Ascending aorta (tissue), 2 donors: ENCODE results near the gene PHTF1. TPM values are rescaled to one million over a fixed set of nuclear protein-coding genes. Genes with fewer than 3 reads are reported as not detected.

Experiments
- DNase-seq, 2 donors: peaks; one replicate each; pipeline ENCODE4 v3.0.0-alpha.2; 2019; ENCODE audit warnings: low spot score in 2 of 2
- H3K27ac ChIP-seq, 2 donors: fragments of 200-600 bp; sonication (generic); one replicate each; pipeline ENCODE4 v1.5.1; 2016 to 2017; ENCODE audit warnings: mild to moderate bottlenecking in 1 of 2
- H3K27me3 ChIP-seq: fragments of 200-600 bp; sonication (generic); one replicate; pipeline ENCODE4 v1.5.1; 2017
- H3K36me3 ChIP-seq, 2 donors: fragments of 200-600 bp; sonication (generic); one replicate each; pipeline ENCODE4 v1.5.1; 2016
- H3K4me1 ChIP-seq, 2 donors: fragments of 200-600 bp; sonication (generic); one replicate each; pipeline ENCODE4 v1.5.1; 2016 to 2017; ENCODE audit warnings: mild to moderate bottlenecking in 1 of 2
- H3K4me3 ChIP-seq, 2 donors: fragments of 200-600 bp; sonication (generic); one replicate each; pipeline ENCODE4 v1.5.1; 2016 to 2017; ENCODE audit warnings: mild to moderate bottlenecking in 1 of 2
- H3K9me3 ChIP-seq, 2 donors: fragments of 200-600 bp; sonication (generic); one replicate each; pipeline ENCODE4 v1.5.1; 2016
- intact Hi-C: fragments of 100-400 bp; cut with DNase I; formaldehyde crosslinking; loops from one replicate; pipeline ENCODE4 v1.15.1; 2023
- total RNA-seq: library from RNA; depleted of rRNA; stranded (reverse); fragments of >200 nt; gene quantifications from one replicate; pipeline ENCODE4 v1.1.0, GENCODE V29; 2016
- TF ChIP-seq, protein P1 (sequence below), 3 experiments: fragments of 200-600 bp in 2 of 3; fragments of 450-650 bp in 1 of 3; sonication (generic) in 2 of 3; IDR thresholded peaks; one replicate each; pipeline ENCODE4 v1.5.1; 2016 to 2019; ENCODE audit warnings: antibody characterized with exemption in 3 of 3, mild to moderate bottlenecking in 1 of 3, moderate library complexity in 1 of 3

Gene PHTF1
- total RNA-seq, 1 donor from 2014 or later = 38.6 TPM

GRCh38 chr1:113751516-113751915 is 7.8 kb downstream of the PHTF1 start:
- H3K27ac ChIP-seq = no peak overlapping the region
- H3K27me3 ChIP-seq = no peaks in the 10 kb centered on the region
- H3K4me3 ChIP-seq = no peak overlapping the region
- DNase-seq = no peak
- H3K36me3 ChIP-seq = peaks cover 0 to 4% of the 10 kb centered on the region in 2 donors
- intact Hi-C loops = no loop called here
- TF ChIP-seq, protein P1, sequence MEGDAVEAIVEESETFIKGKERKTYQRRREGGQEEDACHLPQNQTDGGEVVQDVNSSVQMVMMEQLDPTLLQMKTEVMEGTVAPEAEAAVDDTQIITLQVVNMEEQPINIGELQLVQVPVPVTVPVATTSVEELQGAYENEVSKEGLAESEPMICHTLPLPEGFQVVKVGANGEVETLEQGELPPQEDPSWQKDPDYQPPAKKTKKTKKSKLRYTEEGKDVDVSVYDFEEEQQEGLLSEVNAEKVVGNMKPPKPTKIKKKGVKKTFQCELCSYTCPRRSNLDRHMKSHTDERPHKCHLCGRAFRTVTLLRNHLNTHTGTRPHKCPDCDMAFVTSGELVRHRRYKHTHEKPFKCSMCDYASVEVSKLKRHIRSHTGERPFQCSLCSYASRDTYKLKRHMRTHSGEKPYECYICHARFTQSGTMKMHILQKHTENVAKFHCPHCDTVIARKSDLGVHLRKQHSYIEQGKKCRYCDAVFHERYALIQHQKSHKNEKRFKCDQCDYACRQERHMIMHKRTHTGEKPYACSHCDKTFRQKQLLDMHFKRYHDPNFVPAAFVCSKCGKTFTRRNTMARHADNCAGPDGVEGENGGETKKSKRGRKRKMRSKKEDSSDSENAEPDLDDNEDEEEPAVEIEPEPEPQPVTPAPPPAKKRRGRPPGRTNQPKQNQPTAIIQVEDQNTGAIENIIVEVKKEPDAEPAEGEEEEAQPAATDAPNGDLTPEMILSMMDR (IDR thresholded peaks at IDR 0.05) = no peak
- peaks cover 0 to 3% of the 10 kb centered on the region in 2 donors for H3K4me1 ChIP-seq
- no peaks in the 10 kb centered on the region for H3K9me3 ChIP-seq

GRCh38 chr1:113751114-113751513 is 8.2 kb downstream of the PHTF1 start:
- intact Hi-C loops = no loop called here
- Histone ChIP-seq H3K27ac (no peak overlapping the region), H3K4me3 (no peak overlapping the region), H3K9me3 (no peaks in the 10 kb centered on the region), H3K27me3 (no peaks in the 10 kb centered on the region), H3K4me1 (no peaks in the 10 kb centered on the region), H3K36me3 (peaks cover 0 to 4% of the 10 kb centered on the region in 2 donors)
- DNase-seq = no peak
- TF ChIP-seq, protein P1 (IDR thresholded peaks at IDR 0.05) = no peak

DNA sequence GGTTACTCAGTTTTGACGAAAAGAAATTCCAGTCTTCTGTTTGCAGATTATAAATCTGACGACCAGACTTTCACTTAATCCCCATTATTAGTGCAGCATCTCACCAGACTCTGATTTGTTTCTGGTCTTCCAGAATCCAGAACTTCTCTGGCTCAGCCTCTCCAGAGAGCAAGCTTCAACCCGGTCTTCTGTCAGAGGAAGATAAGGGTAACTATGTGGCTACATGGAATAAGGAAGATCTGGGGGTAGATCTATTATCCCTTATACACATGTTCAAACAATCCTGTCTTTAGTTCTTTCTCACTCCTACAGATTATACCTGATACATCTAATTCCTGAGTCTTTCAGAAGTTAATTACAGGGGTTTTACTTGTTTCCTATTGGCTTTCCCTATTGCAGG is 9.9 kb downstream of the PHTF1 start:
- Histone ChIP-seq H3K27ac (no peak overlapping the region), H3K9me3 (no peaks in the 10 kb centered on the region)
- TF ChIP-seq, protein P1 (IDR thresholded peaks at IDR 0.05) = no peak

DNA sequence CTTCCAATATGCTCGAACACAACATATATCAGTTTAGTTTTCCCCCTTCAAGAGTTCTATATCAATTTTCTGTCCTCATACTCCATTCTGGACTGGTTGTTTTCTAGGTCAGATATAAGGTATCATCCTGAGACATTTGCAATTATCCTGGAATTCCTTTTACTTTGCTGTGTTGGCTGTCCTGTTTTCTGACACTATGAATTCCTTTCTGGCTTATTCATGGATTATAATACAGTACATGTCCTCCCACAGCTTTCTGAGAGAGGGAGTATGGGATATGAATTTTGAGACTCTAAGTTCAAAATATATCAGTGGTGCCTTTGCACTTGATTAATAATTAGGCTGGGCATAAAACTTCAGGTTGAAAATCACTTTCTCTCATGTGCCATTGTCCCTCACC is 11.9 kb downstream of the PHTF1 start:
- Histone ChIP-seq H3K27ac (no peak overlapping the region), H3K9me3 (no peaks in the 10 kb centered on the region), H3K27me3 (no peaks in the 10 kb centered on the region), H3K36me3 (peaks cover 0 to 3% of the 10 kb centered on the region in 2 donors), H3K4me1 (no peaks in the 10 kb centered on the region), H3K4me3 (no peak overlapping the region)
- intact Hi-C loops = no loop called here
- TF ChIP-seq, protein P1 (IDR thresholded peaks at IDR 0.05) = no peak
- no peak for DNase-seq

More for the DNA sequence above, 9.9 kb downstream of the PHTF1 start:
- peaks cover 0 to 4% of the 10 kb centered on the region in 2 donors for H3K36me3 ChIP-seq
- H3K4me3 ChIP-seq = no peak overlapping the region
- intact Hi-C loops = no loop called here
- no peaks in the 10 kb centered on the region for H3K4me1 ChIP-seq
- H3K27me3 ChIP-seq = no peaks in the 10 kb centered on the region
- DNase-seq = no peak

DNA sequence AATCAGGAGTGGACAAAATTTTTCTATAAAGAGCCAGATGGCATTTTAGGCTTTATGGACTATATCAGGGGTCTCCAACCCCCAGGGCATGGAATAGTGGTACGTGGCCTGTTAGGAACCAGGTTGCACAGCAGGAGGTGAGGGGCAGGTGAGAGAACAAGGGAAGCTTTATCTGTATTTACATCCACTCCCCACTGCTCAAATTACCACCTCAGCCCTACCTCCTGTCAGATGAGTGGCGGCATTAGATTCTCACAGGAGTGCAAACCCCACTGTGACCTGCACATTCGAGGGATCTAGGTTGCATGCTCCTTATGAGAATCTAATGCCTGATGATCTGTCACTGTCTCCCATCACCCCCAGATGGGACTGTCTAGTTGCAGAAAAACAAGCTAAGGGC is 13.9 kb downstream of the PHTF1 start:
- H3K4me3 ChIP-seq = no peak overlapping the region
- H3K27me3 ChIP-seq = no peaks in the 10 kb centered on the region
- TF ChIP-seq, protein P1 (IDR thresholded peaks at IDR 0.05) = no peak
- H3K36me3 ChIP-seq = peaks cover 0 to 6% of the 10 kb centered on the region in 2 donors
- no peaks in the 10 kb centered on the region for H3K9me3 ChIP-seq
- H3K27ac ChIP-seq = no peak overlapping the region
- intact Hi-C loops = no loop called here
- no peak for DNase-seq
- H3K4me1 ChIP-seq = no peaks in the 10 kb centered on the region

GRCh38 chr1:113744114-113744513 is 15.2 kb downstream of the PHTF1 start:
- Histone ChIP-seq H3K27me3 (no peaks in the 10 kb centered on the region), H3K4me3 (no peak overlapping the region), H3K4me1 (no peaks in the 10 kb centered on the region), H3K9me3 (no peaks in the 10 kb centered on the region), H3K36me3 (peaks cover 0 to 6% of the 10 kb centered on the region in 2 donors), H3K27ac (no peak overlapping the region)
- intact Hi-C loops = no loop called here
- TF ChIP-seq, protein P1 (IDR thresholded peaks at IDR 0.05) = no peak
- DNase-seq = no peak
